ENCODE measurements around the gene TMEM91.

GRCh38 chr19:41399091-41399490 lies 22.8 kb downstream of the TMEM91 start:
- TF ChIP-seq, protein P1, sequence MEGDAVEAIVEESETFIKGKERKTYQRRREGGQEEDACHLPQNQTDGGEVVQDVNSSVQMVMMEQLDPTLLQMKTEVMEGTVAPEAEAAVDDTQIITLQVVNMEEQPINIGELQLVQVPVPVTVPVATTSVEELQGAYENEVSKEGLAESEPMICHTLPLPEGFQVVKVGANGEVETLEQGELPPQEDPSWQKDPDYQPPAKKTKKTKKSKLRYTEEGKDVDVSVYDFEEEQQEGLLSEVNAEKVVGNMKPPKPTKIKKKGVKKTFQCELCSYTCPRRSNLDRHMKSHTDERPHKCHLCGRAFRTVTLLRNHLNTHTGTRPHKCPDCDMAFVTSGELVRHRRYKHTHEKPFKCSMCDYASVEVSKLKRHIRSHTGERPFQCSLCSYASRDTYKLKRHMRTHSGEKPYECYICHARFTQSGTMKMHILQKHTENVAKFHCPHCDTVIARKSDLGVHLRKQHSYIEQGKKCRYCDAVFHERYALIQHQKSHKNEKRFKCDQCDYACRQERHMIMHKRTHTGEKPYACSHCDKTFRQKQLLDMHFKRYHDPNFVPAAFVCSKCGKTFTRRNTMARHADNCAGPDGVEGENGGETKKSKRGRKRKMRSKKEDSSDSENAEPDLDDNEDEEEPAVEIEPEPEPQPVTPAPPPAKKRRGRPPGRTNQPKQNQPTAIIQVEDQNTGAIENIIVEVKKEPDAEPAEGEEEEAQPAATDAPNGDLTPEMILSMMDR (conservative IDR thresholded peaks at IDR 0.05; ENCODE audit: low read length): no peak
- TF ChIP-seq EZH2phosphoT487 (IDR thresholded peaks at IDR 0.05; ENCODE audit: borderline replicate concordance): no peak

Data from Loucy (cell line).